ENCODE results near the gene RAPGEF1. TPM values are rescaled to one million over a fixed set of nuclear protein-coding genes. Genes with fewer than 3 reads are reported as not detected.
A peak's percentile ranks its signal among the peaks of the same experiment; 100 is the strongest.

Gene RAPGEF1
- total and polyA plus RNA-seq, 11 donors = 50.6 to 161 (median 115) TPM

DNA sequence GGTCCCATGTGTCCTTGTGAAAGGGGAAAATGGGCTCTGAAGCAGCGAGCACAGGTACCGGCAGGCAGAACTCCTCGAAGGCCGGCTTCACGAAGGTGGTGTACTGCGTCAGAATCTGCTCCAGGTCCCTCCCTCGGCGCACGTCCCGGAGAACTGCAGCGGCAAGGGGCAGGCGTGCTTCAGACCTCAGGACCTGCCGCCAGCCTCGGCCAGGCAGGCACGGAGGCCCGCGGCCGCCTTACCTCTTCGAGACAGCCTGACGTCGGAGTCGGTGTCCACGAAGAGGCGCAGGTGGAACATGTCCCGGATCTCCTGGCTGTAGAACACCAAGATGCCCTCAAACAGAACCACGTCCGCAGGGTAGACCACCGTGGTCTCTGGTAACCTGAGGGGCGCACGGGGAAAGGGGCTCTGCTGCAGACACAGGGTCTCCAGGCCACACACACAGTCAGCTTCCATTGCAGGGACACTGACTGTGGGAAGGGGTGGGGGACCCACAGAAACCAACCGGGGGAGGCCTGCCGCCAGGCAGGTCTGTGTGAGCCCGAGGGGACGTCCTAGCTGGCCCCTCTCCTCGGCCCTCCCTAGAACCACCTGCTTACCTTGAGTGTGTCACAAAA lies 210.9 kb downstream of the RAPGEF1 start:
- 96 to 97% (median 96%) methylated on average over 34 to 35 of the region's 35 CpGs for WGBS, 4 donors

DNA sequence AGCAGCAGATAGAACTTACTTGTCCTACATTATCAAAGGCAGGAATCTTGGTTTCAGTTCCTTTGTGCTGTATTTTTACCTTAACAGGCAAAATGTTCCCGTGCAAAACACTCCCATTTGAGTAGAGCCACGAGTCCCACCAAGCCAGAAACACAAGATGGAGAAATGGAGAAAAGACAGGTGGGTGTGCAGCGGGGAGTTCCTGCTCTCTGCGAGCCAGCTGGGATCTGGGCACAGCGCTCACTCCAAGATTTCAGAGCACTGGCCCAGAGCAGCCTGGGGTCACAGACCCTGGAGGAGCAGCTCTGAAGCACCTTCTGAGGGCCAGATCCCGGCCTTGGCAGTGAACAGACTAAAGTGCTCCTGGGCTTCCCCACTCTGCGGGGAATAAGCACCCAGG lies 211.7 kb downstream of the RAPGEF1 start:
- H3K27ac ChIP-seq = no peak overlapping the region
- intact Hi-C loops (cut with DNase I) = loop anchor here in 2 of 10 donors (10.0 kb wide), 1 partner anchor 217 kb away; the partner anchor contains the start of gene RAPGEF1 (in 2 of the 2)
- ATAC-seq (no peak), DNase-seq (no peak)
- WGBS, 4 donors = 90 to 94% (median 92%) methylated on average over 7 of the region's 7 CpGs
- H3K4me1 ChIP-seq = peaks cover 3 to 19% (median 11%) of the 10 kb centered on the region in 12 donors
- TF ChIP-seq POLR2A (IDR thresholded peaks at IDR 0.05) = no peak
- TF ChIP-seq, protein P1, sequence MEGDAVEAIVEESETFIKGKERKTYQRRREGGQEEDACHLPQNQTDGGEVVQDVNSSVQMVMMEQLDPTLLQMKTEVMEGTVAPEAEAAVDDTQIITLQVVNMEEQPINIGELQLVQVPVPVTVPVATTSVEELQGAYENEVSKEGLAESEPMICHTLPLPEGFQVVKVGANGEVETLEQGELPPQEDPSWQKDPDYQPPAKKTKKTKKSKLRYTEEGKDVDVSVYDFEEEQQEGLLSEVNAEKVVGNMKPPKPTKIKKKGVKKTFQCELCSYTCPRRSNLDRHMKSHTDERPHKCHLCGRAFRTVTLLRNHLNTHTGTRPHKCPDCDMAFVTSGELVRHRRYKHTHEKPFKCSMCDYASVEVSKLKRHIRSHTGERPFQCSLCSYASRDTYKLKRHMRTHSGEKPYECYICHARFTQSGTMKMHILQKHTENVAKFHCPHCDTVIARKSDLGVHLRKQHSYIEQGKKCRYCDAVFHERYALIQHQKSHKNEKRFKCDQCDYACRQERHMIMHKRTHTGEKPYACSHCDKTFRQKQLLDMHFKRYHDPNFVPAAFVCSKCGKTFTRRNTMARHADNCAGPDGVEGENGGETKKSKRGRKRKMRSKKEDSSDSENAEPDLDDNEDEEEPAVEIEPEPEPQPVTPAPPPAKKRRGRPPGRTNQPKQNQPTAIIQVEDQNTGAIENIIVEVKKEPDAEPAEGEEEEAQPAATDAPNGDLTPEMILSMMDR (IDR thresholded peaks at IDR 0.05) = no peak
- H3K4me3 ChIP-seq = no peak overlapping the region
- no peaks in the 10 kb centered on the region for H3K27me3 ChIP-seq
- peaks cover 0 to 69% (median 62%) of the 10 kb centered on the region in 9 donors for H3K36me3 ChIP-seq
- no peaks in the 10 kb centered on the region for H3K9me3 ChIP-seq

More for the DNA sequence above, 210.9 kb downstream of the RAPGEF1 start:
- H3K4me1 ChIP-seq = peaks cover 3 to 19% (median 11%) of the 10 kb centered on the region in 12 donors
- intact Hi-C loops (cut with DNase I) = loop anchor here in 2 of 10 donors (10.0 kb wide), 1 partner anchor 216 kb away; the partner anchor contains the start of gene RAPGEF1 (in 2 of the 2)
- H3K36me3 ChIP-seq = peaks cover 0 to 61% (median 54%) of the 10 kb centered on the region in 9 donors
- ATAC-seq (no peak), DNase-seq (no peak)
- H3K27me3 ChIP-seq = no peaks in the 10 kb centered on the region
- TF ChIP-seq, protein P1 (IDR thresholded peaks at IDR 0.05) = no peak
- TF ChIP-seq POLR2A (IDR thresholded peaks at IDR 0.05) = no peak
- H3K4me3 ChIP-seq = peak overlapping the region in 1 of 12 donors; percentile 96
- H3K9me3 ChIP-seq = no peaks in the 10 kb centered on the region
- H3K27ac ChIP-seq = no peak overlapping the region

Other genes starting within 250 kb of the RAPGEF1 start
- gene POMT1, start 237.2 kb downstream of the RAPGEF1 start, total RNA-seq = 10 to 100 TPM; 15.3 to 28.8 (median 20.3) TPM
- 10 to 100 TPM; 18.4 to 20.3 TPM for gene POMT1, start 237.2 kb downstream of the RAPGEF1 start, polyA plus RNA-seq
- gene UCK1, start 208.8 kb downstream of the RAPGEF1 start, total RNA-seq = 10 to 100 TPM; 16.4 to 45.1 (median 24.9) TPM
- gene UCK1, start 208.8 kb downstream of the RAPGEF1 start, polyA plus RNA-seq = 10 to 100 TPM; 22.5 to 36.5 TPM
- not detected for gene PRRT1B, start 194.6 kb downstream of the RAPGEF1 start, total RNA-seq
- gene PRRT1B, start 194.6 kb downstream of the RAPGEF1 start, polyA plus RNA-seq = not detected